HG03060 (cell line): Measurements from ENCODE around the gene TOP2B.
A peak's percentile ranks its signal among the peaks of the same experiment; 100 is the strongest.

Source experiments
- ATAC-seq: cut with Tn5 transposase; IDR thresholded peaks from one replicate; pipeline ENCODE4 v1.9.1; 2021; ENCODE audit warnings: low read depth, moderate number of reproducible peaks; ENCODE audit not compliant: unreplicated experiment

The TOP2B gene

GRCh38 chr3:25678581-25678980 lies 13.9 kb upstream of the TOP2B start:
- ATAC-seq: no peak

GRCh38 chr3:25677121-25677520 lies 12.4 kb upstream of the TOP2B start:
- no peak for ATAC-seq

- ATAC-seq: no peak
Observed at GRCh38 chr3:25674670-25675069, 10.0 kb upstream of the TOP2B start.

GRCh38 chr3:25673738-25674298 lies 9.1 kb upstream of the TOP2B start:
- no peak for ATAC-seq

- no peak for ATAC-seq
Observed at GRCh38 chr3:25665315-25666280, 891 bp upstream of the TOP2B start.

GRCh38 chr3:25663869-25664811 lies 567 bp downstream of the TOP2B start:
- ATAC-seq: no peak

GRCh38 chr3:25663347-25663868 lies 1.3 kb downstream of the TOP2B start:
- no peak for ATAC-seq

- no peak for ATAC-seq
Observed at GRCh38 chr3:25662736-25663320, 1.9 kb downstream of the TOP2B start.

- ATAC-seq: no peak
Observed at GRCh38 chr3:25661694-25662437, 2.8 kb downstream of the TOP2B start.

- no peak for ATAC-seq
Observed at GRCh38 chr3:25658836-25659235, 5.9 kb downstream of the TOP2B start.

- ATAC-seq: no peak
Observed at GRCh38 chr3:25657293-25657692, 7.4 kb downstream of the TOP2B start.

- ATAC-seq: no peak
Observed at GRCh38 chr3:25655659-25656058, 9.0 kb downstream of the TOP2B start.

GRCh38 chr3:25654576-25654975 lies 10.1 kb downstream of the TOP2B start:
- no peak for ATAC-seq

- no peak for ATAC-seq
Observed at GRCh38 chr3:25653322-25653721, 11.4 kb downstream of the TOP2B start.

- ATAC-seq: no peak
Observed at GRCh38 chr3:25652921-25653320, 11.8 kb downstream of the TOP2B start.

GRCh38 chr3:25648925-25649830 lies 15.5 kb downstream of the TOP2B start:
- no peak for ATAC-seq

- peak; percentile 92 for ATAC-seq
Observed at GRCh38 chr3:25648107-25648535, 16.6 kb downstream of the TOP2B start.

GRCh38 chr3:25635038-25635437 lies 29.7 kb downstream of the TOP2B start:
- ATAC-seq: no peak
